GM10248 (cell line): ENCODE results near the gene DEAF1.

Source experiments
- CTCF ChIA-PET: fragments of 300-600 bp; sonication (Branson Sonifier 250); formaldehyde crosslinking; extraction: SDS; loops from one replicate; lab custom pipeline; 2021; ENCODE audit warnings: antibody characterized with exemption; lab: Yijun Ruan, JAX
- POLR2A ChIA-PET: fragments of 350-650 bp; sonication (Branson Sonifier 250); formaldehyde crosslinking; extraction: SDS; loops from one replicate; lab custom pipeline; 2020; ENCODE audit warnings: antibody characterized with exemption; lab: Yijun Ruan, JAX
- DNase-seq: peaks from one replicate; pipeline ENCODE4 v3.0.0; 2012; ENCODE audit errors: extremely low spot score
- TF ChIP-seq, protein P1 (sequence below): IDR thresholded peaks from 2 replicates; pipeline ENCODE4 v1.5.1; 2012; ENCODE audit warnings: mild to moderate bottlenecking, low read depth; ENCODE audit errors: extremely low read depth, missing control alignments, control extremely low read depth

The DEAF1 gene

DNA sequence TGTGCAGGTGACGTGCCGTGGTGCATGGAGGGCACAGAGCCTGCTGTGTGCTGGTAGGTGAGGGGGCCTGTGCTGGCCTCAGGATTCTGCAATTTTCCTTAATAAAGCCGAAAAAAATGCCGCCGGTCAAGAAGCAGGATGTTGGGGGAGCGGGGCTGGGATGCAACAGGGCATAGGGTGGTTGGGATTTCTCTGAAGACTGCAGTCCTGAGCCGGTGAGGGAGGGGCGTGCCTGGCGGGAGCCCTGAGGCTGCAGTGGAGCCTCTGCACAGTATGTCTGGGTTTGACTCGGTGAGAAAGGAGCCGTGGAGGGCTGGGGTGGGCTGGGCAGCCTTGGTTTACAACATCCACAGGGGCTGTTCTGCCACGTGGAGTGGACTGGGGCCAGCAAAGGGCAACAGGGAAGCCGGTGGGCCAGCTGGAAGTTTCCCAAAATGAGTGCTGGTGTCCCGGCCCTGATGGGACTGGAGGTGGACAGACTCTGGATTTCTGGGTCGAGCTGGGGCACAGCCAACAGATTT, 71.6 kb downstream of the DEAF1 start:
- ChIA-PET POLR2A (no interaction called here), CTCF (no interaction called here)
- TF ChIP-seq, protein P1, sequence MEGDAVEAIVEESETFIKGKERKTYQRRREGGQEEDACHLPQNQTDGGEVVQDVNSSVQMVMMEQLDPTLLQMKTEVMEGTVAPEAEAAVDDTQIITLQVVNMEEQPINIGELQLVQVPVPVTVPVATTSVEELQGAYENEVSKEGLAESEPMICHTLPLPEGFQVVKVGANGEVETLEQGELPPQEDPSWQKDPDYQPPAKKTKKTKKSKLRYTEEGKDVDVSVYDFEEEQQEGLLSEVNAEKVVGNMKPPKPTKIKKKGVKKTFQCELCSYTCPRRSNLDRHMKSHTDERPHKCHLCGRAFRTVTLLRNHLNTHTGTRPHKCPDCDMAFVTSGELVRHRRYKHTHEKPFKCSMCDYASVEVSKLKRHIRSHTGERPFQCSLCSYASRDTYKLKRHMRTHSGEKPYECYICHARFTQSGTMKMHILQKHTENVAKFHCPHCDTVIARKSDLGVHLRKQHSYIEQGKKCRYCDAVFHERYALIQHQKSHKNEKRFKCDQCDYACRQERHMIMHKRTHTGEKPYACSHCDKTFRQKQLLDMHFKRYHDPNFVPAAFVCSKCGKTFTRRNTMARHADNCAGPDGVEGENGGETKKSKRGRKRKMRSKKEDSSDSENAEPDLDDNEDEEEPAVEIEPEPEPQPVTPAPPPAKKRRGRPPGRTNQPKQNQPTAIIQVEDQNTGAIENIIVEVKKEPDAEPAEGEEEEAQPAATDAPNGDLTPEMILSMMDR = no peak
- DNase-seq = no peak

DNA sequence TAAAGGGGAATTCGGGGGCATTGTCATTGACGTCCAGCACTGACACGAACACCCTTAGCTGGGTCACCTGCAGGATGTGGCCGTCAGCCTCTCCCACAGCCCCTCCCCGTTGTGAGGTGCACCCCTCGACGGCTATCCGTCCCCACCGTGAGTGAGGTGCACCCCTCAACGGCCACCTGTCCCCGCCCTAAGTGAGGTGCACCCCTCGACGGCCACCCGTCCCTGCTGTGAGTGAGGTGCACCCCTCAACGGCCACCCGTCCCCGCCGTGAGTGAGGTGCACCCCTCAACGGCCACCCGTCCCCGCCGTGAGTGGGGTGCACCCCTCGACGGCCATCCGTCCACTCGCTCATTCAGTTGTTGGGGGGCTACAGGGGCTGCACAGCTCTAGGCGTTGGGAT, 73.2 kb downstream of the DEAF1 start:
- TF ChIP-seq, protein P1 = no peak
- DNase-seq = no peak
- ChIA-PET CTCF (no interaction called here), POLR2A (no interaction called here)

DNA sequence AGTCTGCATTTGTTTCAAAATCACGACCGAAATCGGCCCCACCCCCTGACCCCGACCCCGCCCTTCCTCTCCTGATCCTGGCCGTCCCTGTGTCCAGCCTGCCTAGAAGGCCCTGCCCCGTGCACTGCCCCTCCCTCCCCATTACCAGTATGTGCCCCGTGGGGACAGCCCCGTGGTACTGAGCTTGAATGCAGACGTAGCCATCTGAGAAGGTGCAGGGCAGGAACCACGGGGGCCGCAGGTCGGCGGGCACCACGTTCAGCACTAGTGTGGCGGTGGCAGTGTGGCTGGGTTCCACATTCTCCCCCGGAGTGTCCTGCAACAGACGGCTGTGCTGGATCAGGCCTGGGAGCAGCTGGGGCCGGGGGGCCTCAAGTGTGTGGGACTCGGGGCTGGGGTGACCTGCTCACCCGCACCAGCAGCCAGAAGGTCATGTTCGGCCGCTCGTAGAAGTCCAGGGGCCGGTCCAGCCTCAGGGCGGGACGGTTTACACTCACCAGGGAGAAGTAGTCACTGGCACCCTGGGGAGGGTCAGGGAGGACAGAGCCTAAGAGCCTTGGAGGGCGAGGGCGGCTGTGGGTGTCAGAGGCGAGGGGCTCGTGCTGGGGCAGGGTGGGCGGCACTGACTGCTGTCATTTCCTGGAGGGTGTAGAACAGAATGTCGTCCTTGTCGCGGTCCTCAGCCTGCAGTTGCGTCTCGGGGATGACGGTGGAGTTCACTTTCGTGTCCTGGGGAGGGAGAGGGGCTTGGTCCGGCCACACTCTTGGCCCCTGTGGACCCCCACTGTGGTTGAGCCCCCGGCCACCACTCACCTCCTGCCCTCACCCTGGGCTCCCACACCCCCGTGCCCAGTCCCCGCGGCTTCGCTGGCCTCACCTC, 73.8 kb downstream of the DEAF1 start:
- ChIA-PET POLR2A (no interaction called here), CTCF (no interaction called here)
- DNase-seq = no peak

DNA sequence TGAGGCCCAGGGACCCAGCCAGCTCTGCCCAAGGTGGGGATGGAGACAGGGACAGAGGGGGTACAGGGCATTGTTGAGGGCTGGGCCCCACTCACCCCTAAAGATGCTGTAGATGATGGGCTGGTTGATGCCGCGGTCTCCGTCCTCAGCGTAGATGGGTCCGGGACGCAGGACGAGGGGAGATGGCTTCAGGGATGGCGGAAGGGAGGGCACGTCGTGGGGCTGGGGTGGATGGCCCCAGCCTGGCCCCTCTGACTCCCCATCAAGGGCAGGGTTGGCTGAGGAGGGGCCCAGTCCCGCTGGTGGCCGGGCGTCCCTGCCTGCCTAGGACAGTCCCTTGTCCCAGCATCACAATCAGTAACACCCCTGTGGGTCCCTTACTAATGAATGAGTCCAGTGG, 74.8 kb downstream of the DEAF1 start:
- DNase-seq = no peak
- TF ChIP-seq, protein P1 = no peak
- POLR2A ChIA-PET = no interaction called here
- CTCF ChIA-PET = no interaction called here

More for the DNA sequence above, 73.8 kb downstream of the DEAF1 start:
- TF ChIP-seq, protein P1 = no peak

DNA sequence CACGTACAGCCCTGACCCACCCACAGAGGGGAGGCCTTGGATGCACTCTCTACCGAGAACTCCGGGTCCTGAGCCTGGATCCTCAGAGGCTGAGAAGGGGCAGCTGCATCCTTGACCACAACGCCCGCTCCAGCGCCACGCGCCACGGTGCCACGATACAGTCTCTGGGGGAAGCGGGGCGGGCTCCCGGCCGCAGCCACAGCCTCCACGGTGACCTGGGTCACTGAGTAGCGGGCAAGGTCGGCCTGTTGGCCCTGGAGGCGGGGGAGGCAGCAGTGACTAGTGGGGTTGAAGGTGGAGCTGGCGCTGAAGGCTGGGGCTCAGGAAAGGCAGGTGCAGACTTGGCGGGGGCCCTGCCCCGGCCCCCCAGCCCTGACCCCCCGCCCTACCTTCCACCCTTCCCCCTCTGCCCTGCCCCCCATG, 75.4 kb downstream of the DEAF1 start:
- DNase-seq = no peak
- CTCF ChIA-PET = no interaction called here
- POLR2A ChIA-PET = no interaction called here
- TF ChIP-seq, protein P1 = no peak

DNA sequence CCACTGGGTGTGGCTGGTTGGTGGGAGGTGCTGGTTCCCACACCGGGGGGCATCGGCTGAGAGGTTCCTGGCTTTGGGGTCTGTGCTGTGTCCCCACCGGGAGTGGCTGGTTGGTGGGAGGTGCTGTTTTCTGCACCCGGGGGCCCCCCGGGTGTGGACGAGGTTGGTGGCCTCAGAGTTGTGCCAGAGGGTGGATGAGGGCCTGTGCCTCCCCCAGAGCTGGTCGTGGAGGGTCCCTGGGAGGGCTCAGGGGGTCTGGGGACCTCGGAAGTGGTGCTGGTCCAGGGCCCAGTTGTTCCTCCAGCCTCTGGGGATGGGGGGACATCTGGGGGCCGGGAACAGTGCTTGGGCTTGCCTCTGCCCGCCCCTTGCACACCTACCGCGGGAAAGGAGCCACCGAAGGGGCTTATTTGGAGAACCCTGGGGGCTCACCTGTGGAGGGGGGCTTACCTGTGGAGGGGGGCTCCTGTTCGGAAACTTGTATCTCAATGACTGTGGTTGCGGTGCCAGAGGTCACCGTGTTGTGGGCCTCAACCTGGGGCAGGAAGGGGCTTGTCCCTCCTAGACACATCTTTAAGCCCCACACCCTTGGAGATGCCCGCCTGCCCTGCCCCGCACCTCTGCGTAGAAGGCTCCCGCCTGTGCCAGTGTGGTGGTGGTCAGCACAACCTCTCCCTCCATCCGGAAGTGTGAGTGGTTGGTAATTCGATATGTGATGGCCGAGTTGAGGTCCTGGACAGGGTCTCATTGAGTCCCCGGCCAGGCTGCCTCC, 76.0 kb downstream of the DEAF1 start:
- POLR2A ChIA-PET = no interaction called here
- no peak for DNase-seq
- TF ChIP-seq, protein P1 = no peak
- CTCF ChIA-PET = no interaction called here
